DMS153 treated with DMSO at 0.1 percent for 48 hours (cell line): ENCODE measurements around the gene SIN3A.
"Not testable (repeated sequence)": the region's sequence is repeated elsewhere in the genome, so short reads cannot be mapped to it uniquely, and the experiment has no call there.

ENCODE experiments used
- DNase-seq: peaks from one replicate; lab custom pipeline; 2025; ENCODE audit not compliant: unreplicated experiment; lab: John Stamatoyannopoulos, UW

Gene SIN3A

DNA sequence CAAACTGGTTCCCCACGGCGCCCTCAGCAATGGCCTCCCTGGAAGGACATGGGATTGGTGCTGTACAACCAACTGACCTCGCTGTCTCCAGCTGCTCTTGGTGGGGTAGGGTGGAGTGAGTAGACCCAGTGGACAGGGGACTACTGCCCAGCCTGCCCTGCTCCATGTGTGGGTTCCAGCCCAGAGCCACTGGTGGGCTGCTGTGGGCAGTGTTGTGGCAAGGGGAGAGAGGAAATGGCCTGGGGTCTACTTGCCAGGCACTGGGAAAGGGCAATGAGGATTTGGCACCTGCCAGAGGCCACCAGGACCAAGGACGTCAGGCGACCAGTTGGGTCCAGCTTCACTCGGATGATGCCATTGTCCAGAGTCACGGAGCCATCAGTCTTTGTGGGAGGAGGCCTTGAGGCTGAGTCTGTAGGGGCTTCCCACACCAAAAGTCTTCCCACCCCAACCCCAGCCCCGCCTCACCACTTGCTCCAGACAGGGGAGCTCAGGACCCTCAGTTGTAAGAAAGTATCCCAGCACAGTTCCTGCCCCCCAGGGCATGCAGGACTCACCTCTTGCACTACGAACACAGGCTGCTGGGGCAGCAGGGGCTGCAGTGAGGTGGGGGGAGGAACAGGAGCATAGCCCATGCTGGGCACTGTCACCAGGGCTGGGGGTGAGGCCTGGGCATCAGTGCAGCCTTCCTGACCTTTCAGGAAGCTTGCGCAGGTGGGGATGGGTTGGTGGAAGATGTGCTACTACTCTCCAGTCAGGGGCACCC is 92.5 kb downstream of the SIN3A start:
- no peak for DNase-seq

DNA sequence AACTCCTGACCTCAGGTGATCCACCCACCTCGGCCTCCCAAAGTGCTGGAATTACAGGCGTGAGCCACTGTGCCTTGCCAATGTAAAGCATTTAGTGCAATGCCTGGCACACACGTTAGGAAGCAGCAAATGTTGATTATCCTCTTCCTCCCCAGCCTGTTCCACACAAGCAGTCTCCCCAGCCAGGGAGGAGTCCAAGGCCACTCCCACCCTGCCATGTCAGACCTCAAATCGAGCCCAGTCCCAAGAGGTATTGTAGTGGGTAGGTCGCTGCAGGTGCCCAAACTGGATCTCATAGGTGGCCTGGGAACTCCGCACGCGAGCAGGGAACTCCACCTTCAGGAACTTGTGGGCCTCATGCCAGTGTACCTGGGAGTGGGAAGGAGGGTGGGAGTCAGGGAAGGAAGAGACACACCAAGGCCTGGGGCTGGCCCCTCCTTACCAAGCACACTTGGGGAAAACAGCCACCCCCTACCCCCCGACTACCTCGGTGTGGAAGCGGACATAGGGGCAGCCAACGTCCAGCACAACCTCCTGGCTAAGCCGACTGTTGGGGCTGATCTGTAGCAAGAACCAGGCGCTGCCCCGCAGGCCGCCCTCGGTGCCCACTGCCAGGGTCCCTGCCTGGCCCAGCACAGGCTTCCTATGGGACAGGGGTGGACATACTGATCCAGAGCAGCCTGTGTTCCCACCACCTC is 93.4 kb downstream of the SIN3A start:
- no peak for DNase-seq

DNA sequence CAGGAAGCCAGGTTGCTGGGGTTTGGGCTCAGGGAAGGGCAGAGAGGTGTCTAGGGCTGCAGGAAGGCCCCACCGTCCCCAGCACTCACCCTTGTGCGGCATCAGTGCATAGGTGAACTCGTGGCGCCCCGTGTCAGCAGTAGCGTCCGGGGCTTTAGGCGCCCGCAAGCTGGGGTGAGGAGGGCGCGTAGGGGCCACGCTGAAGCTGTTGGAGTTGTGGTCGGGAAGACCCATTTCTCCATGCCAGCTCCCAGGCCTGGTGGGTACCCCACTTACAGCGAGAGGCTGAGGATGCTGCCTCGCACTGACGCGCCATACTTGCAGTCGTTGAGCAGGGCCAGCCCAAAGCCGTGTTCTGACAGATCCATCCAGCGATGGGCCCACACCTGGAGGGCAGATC is 95.0 kb downstream of the SIN3A start:
- no peak for DNase-seq

DNA sequence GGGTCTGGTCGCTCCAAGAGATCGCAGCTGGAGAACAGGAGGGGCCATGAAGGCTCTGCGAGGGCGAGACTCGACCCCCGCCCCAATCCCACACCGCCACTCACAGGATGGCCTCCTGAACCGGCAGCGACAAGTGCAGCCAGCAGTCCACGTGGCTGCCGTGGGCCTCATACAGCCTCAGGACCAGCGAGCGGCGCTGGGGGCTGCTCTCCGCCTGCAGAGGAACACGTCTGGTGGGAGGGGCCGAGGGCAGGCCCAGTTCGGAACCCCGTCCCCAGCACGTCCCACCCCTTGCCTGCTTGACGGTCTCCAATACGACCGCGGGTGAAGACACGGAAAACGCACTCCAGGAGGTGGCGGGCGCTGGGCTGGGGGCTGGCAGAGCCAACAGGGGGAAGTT is 95.5 kb downstream of the SIN3A start:
- no peak for DNase-seq

DNA sequence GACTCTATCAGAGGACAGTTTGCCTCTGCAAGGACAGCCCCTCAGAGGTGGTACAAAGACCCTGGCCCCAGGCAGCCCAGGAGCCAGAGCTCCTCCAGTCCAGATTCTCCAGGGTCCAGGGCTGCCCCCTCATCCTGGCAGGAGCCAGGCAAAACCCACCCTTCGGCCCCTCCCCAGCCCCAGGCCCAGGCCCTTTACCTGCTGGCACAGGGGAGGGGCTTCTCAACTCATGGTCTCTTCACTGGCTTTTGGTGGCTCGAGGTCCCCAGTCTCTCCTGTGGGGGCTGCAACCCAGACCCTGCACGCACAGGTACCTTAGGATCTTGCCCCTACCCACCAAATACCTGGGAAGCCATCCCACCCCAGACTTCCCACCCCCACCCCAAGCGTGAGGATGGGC is 96.1 kb downstream of the SIN3A start:
- no peak for DNase-seq

DNA sequence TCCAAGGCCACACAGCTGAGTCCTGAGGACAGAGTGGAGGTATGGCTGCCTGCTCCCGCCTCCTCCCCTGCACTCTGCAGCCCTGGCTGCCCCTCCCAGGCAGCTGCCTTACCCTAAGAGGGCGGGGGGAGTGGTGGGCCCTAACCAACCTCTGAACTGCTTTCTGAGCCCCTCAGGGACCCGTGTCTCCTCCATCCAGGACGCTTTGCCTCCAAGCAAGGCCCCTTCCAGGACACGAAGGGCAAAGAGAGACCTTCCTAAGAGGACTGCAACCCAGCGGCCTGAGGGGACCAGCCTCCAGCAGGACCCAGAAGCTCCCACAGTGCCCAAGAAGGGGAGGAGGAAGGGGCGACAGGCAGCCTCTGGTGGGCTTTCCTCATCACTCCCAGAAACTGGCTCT is 97.0 kb downstream of the SIN3A start:
- no peak for DNase-seq

DNA sequence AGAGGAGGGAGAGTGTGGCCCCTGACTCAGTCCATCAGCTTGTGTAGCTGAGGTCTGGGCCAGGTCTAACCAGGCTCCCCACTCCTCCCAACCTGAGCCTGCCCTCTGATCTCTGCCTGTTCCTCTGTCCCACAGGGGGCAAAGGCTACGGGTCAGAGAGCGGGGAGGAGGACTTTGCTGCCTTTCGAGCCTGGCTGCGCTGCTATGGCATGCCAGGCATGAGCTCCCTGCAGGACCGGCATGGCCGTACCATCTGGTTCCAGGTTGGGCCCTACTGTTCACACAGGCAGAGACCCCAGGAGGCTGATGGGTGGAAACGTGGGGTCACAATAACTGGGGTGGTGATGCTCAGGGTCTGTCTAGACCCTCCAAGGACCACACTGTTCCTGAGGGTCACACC is 97.9 kb downstream of the SIN3A start:
- DNase-seq = no peak

DNA sequence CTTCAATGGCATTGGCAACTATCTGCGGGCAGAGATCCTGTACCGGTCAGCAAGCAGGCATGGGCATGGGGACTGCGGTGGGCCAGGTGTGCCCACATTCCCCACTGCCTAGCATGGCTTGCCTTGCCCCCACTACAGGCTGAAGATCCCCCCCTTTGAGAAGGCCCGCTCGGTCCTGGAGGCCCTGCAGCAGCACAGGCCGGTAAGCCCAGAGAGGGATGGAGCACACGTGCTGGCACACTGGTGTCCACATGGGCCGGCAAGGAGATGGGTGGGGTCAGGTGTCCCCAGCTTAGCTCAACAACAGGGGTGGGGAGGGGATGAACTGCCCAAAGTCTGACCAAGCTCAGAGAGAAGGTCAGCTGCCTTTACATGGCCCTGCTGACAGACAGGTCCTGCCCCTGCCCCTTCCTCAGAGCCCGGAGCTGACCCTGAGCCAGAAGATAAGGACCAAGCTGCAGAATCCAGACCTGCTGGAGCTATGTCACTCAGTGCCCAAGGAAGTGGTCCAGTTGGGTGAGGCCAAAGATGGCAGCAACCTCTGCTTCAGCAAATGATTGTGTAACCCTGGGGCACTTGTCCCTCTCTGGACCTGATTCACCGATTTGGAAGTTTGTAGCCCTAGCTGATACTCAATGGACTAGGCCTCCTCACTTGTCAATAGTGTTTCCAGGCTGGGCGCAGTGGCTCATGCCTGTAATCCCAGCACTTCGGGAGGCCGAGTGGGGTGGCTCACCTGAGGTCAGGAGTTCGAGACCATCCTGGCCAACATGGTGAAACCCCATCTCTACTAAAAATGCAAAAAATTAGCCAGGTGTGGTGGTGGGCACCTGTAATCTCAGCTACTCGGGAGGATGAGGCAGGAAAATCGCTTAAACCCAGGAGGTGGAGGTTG is 99.1 kb downstream of the SIN3A start:
- no peak for DNase-seq

DNA sequence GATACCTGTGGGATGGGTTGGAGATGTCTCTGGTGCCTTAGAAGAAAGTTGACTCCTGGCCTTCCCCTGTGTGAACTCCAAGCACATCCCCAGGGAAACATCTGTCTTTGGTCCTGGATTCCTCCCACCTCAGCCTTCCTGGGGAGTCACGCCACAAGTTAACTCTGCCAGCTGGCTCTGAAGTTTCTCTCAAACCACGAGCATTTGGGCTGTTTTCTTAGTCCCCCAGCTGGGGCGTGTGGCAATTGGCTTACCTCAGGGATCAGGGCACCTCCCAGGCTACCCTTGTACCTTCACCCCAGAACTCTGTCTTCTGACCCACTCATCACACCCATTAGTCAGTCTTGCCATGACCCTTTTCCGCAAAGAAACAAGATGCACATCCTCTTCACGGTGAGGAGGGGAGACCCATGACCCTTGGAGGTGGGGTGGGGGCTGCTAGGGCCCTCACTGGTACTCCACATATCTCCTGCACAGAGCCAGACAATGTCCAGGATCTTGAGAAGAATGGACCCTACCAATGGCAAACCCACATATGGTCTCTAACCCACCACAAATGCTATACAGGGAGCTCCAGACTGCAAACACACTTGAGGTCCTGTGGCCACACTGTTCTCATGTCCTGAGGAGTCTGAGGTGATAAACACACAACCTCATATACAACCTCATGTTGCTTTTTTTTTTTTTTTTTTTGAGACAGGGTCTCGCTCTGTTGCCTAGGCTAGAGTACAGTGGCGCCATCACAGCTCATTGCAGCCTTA is 100.7 kb downstream of the SIN3A start:
- no peak for DNase-seq

DNA sequence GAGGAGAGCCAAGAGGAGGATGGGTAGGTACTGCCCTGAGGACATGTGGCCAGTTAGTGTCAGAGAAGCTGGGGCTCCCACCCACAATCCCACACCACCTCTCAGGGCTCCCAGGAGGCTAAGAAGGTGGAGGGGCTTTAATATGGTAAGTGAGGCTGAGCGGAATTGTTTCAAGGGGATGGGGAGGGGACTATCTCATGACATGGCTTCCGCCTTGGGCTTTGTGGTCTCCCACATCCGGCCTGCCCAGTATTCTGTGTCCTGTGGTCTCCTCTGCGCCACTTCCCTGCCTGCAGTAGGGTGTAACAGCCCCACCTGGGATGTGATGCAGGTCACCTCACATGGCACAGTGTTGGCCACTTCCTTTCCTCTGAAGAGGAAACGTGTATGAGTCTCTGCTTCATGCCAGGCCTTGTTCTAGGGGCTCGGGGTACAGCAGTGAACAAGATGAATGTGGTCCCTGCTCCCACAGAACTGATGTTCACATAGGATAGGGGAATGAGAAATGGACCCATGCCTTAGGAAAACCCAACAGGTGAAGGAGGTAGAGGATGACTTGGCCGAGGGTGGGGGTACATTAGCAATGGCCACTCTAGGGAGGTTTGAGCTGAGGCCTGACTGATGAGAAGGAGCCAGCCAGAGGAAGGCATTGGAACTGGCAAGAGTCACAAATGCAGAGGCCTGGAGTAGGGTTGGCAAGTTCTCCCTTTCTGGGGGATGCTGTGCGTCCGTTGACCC is 101.5 kb downstream of the SIN3A start:
- no peak for DNase-seq

DNA sequence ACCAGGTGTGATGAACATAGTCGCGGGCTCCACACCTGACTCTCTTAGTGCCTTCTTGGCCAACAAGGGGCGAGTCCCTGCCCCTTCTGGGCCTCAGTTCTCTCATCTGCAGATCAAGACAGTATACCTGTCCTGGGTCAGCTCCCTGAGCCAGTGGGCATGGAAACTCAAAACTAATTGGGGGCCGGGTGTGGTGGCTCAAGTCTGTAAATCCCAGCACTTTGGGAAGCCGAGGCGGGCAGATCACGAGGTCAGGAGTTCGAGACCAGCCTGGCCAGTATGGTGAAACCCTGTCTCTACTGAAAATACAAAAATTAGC is 102.2 kb downstream of the SIN3A start:
- not testable (repeated sequence) for DNase-seq

DNA sequence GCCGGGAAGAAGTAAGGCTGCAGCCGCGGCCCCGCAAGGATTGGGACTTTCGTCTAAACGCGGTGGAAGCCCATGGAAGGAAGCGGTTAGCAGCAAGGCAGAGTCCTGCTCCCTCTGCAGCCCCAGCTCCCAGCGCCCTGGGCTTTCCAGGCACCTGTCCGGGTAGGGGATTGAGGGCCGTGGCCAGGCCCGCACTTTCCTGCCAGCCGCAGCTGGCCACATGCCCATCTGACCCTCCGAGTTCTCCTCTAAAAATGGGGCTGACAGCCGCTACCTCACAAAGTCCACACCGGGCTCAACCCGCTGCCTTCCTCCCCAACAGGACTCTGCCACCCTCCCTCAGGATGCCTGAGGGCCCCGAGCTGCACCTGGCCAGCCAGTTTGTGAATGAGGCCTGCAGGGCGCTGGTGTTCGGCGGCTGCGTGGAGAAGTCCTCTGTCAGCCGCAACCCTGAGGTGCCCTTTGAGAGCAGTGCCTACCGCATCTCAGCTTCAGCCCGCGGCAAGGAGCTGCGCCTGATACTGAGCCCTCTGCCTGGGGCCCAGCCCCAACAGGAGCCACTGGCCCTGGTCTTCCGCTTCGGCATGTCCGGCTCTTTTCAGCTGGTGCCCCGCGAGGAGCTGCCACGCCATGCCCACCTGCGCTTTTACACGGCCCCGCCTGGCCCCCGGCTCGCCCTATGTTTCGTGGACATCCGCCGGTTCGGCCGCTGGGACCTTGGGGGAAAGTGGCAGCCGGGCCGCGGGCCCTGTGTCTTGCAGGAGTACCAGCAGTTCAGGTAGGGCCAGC is 102.7 kb downstream of the SIN3A start:
- no peak for DNase-seq

DNA sequence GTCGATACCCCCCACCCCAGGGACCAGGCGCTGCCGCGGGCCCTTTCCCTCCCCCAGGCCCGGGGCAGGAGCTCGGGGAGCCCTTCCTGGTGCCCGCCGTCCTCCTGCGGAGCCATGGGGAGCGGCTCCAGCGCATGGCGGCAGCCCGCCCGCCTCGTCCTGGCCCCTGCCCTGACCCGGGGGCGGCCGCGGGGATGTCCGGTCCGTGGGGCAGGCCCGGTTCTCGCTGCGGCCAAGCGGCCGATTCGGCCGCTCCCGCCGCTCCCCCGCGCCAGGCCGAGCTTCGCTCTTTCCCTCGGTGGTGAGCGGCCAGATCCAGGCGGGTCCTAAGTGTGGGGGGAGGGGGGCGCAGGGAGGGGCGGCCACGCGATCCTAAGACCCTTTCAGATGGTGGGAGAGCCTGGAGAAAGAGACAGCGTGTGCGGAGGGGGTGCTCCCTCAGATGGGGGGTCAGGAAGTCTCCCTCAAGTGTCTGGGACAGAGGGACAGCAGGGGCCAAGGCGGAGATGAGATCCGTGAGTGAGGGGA is 103.4 kb downstream of the SIN3A start:
- no peak for DNase-seq

DNA sequence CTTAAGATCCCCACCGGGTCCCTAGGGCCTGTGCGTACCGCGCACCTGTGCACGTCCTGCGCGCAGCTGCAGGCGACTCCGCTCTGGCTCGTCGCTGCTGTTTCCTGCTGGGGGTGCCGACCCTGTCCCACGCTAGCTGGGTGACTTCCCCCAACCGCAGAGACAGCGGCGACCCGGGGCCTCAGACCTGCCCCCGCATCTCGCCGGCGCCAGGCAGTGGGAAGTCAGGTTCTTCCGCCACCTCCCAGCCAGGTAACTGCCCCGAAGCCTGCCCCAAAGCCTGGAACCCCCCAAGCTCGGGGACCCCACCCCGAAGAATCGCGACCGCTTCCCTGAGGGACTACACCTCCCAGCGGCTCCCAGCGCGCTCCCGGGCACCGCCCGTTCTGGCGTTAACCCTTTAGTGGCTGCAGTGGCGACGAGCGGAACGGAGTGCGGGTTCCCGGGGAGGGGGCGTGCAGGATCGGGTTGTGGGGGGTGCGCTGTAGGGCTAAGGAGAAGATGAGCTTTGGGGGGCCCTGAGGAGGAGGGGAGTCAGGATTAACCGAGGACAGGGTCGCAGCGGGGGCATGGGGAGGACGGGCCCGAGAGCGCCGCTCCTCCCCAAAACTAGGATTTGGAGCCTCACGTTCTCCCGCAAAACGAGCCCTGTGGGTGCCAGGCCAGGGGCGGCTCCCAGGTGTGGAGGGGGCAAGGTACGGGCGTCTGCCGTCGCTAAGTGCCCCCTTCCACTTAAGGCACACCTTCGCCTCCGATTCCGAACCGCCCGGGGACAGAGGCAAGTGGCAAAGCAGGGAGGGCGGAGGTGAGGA is 104.1 kb downstream of the SIN3A start:
- no peak for DNase-seq

DNA sequence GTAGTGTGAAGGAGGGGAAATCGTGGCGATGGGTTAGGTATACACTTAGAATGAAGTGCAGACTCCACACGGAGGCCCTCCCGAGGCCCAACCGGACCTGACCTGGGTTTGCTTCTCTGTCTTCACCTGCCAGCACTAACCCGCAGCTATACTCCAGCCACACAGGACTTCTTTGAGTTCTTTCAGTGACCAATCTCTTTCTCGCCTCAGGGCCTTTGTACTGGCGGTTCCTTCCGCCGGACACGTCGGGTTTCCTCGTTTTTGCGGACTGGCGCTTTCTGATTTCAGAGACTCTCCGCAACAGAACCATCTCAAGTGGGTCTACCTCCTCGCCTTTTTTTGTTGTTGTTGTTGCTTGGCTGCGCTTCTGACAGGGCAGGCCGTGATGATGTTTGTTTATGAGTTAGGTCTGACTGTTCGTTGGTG is 104.7 kb downstream of the SIN3A start, which contains the start of gene NEIL1:
NEIL1 (plus strand) TSS at position 244 of the 426 bp plus-strand sequence. CDS start 1,867 bp downstream, outside the sequence.
- no peak for DNase-seq

DNA sequence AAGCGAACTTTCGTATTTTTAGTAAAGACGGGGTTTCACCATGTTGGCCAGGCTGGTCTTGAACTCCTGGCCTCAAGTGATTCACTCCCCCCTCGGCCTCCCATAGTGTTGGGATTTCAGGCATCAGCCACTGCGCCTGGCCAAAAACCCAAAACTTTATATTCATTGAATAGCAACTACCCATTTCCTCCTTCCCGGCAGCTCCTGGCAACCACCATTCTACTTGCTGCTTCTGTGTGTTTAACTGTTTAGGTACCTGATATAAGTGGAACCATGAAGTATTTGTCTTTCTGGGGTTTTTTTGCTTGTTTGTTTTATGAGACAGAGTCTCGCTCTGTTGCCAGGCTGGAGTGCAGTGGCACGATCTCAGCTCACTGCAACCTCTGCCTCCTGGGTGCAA is 107.5 kb downstream of the SIN3A start:
- not testable (repeated sequence) for DNase-seq

DNA sequence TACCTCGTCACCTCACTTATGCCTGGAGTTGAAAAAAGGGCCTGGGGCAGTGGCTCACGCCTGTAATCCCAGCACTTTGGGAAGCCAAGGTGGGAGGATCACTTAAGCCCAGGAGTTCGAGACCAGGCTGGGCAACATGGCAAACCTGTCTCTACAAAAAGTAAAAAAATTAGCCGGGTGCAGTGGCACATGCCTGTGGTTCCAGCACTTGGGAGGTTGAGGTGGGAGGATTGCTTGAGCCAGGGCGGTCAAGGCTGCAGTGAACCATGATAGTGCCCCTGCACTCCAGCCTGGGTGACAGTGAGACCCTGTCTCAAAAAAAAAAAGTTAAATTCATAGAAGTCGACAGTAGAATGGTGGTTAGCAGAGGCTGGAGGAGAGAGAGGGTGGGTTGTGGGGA is 109.3 kb downstream of the SIN3A start:
- no peak for DNase-seq

DNA sequence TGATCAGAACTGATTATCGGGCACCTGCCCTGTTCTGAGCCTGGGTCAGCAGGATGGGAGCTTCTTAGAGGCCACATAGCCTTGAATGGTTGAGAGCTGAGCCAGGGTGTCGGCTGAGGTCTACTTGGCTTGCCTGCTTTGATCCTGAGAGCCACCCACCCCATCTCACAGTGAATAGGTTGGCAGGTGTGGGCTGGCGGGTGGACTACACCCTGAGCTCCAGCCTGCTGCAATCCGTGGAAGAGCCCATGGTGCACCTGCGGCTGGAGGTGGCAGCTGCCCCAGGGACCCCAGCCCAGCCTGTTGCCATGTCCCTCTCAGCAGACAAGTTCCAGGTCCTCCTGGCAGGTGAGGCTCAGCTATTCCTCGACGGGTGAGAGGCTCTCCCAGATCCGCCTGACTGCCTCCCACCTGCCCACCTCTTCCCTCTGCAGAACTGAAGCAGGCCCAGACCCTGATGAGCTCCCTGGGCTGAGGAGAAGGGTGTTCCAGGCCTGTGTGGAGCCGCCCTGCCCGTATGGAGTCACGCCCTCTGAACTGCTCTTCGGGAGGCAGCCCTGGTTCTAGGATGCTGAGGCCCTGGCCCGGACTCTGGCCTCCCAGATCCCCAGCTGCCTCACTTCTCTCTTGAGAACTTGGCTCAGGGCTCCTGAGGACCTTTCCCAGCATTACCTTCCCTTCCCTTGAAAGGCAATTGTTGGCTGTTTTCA is 111.8 kb downstream of the SIN3A start:
- DNase-seq = no peak
